HepG2 (cell line): Measurements from ENCODE around the gene MARS2. TPM values are rescaled to one million over a fixed set of nuclear protein-coding genes. Genes with fewer than 3 reads are reported as not detected.

ENCODE experiments used
- ATAC-seq: fragments of 200-7000 bp; cut with Tn5 transposase; 3 replicates; pipeline ENCODE4 v1.9.1; 2020; ENCODE audit warnings: mild to moderate bottlenecking, moderate library complexity
- BruUV-seq: library from RNA; stranded (reverse); fragments of 400-500 nt; replicated peaks from 2 replicates; lab custom pipeline; 2021; lab: Mats Ljungman, UMichigan
- CTCF ChIA-PET: fragments of 300-600 bp; formaldehyde crosslinking; extraction: SDS; loops from one replicate; lab custom pipeline; 2021; ENCODE audit warnings: low total read pairs, inconsistent platforms, low intra/inter-chr PET ratio; lab: Yijun Ruan, JAX
- POLR2A ChIA-PET: fragments of 350-600 bp; sonication (Branson Sonifier 250); formaldehyde crosslinking; loops from one replicate; lab custom pipeline; 2020; ENCODE audit warnings: antibody characterized with exemption, inconsistent platforms; lab: Yijun Ruan, JAX
- DNase-seq: peaks from one replicate; pipeline ENCODE4 v3.0.0-alpha.2; 2015; ENCODE audit warnings: low spot score
- FAIRE-seq: peaks from 3 replicates; lab custom pipeline; 2011; peaks lifted over from hg19 to GRCh38; lab: Jason Lieb, UNC
- H2AFZ ChIP-seq: one replicate; pipeline ENCODE4 v1.6.1; 2011; ENCODE audit warnings: low read length, inconsistent platforms
- H3K27ac ChIP-seq: fragments of 300-600 bp; 3 replicates; pipeline ENCODE4 v1.8.0; 2011; ENCODE audit warnings: mixed run types, mild to moderate bottlenecking, mixed read lengths, low read length, inconsistent platforms; ENCODE audit not compliant: insufficient read depth; ENCODE audit errors: extremely low read length
- H3K27me3 ChIP-seq, 2 experiments: fragments of 200-600 bp in 1 of 2; 2 replicates in 1 of 2; 3 replicates in 1 of 2; pipeline versions ENCODE4 v1.6.0 to v1.8.0; 2011; ENCODE audit warnings: low read length in 2 of 2, mild to moderate bottlenecking in 2 of 2, moderate library complexity in 2 of 2, inconsistent platforms in 1 of 2; ENCODE audit not compliant: insufficient read depth in 2 of 2, control insufficient read depth in 1 of 2
- H3K36me3 ChIP-seq, 2 experiments: fragments of 200-600 bp in 1 of 2; replicated peaks in 1 of 2; 2 replicates in 1 of 2; 3 replicates in 1 of 2; pipeline versions ENCODE4 v1.5.1 to v1.8.0; 2011; ENCODE audit warnings: low read length in 2 of 2, inconsistent platforms in 1 of 2; ENCODE audit not compliant: insufficient read depth in 2 of 2, control insufficient read depth in 1 of 2
- H3K4me1 ChIP-seq: 2 replicates; pipeline ENCODE4 v1.5.1; 2012; ENCODE audit warnings: low read length, inconsistent platforms; ENCODE audit not compliant: insufficient read depth
- H3K4me2 ChIP-seq: 2 replicates; pipeline ENCODE4 v1.6.0; 2011; ENCODE audit warnings: low read depth, low read length, inconsistent platforms
- H3K4me3 ChIP-seq, 3 experiments: fragments of 200-600 bp in 1 of 3; sonication (generic), shearing (Covaris generic) in 1 of 3; replicated peaks in 1 of 3; 2 replicates each; pipeline ENCODE4 v1.5.1; 2011 to 2016; ENCODE audit warnings: low read length in 3 of 3, inconsistent platforms in 2 of 3, low read depth in 2 of 3, mild to moderate bottlenecking in 2 of 3, control low read depth in 1 of 3, mixed read lengths in 1 of 3; ENCODE audit not compliant: insufficient read depth in 1 of 3
- H3K79me2 ChIP-seq: one replicate; pipeline ENCODE4 v1.6.1; 2011; ENCODE audit warnings: low read length, inconsistent platforms; ENCODE audit not compliant: insufficient read depth
- H3K9ac ChIP-seq: 2 replicates; pipeline ENCODE4 v1.6.0; 2011; ENCODE audit warnings: mild to moderate bottlenecking, low read depth, low read length, inconsistent platforms; ENCODE audit not compliant: insufficient read depth
- H3K9me3 ChIP-seq: 2 replicates; pipeline ENCODE4 v1.5.1; 2012; ENCODE audit warnings: mild to moderate bottlenecking, low read length
- H4K20me1 ChIP-seq: 2 replicates; pipeline ENCODE4 v1.6.0; 2011; ENCODE audit warnings: inconsistent platforms, mild to moderate bottlenecking, low read length, moderate library complexity; ENCODE audit not compliant: insufficient read depth
- HMG20B ChIP-seq: conservative IDR thresholded peaks from 2 replicates; pipeline ENCODE4 v1.6.1; 2016; ENCODE audit warnings: missing genetic modification reagents, missing compliant biosample characterization
- NFYB ChIP-seq: sonication (generic); formaldehyde crosslinking; IDR thresholded peaks from 2 replicates; pipeline ENCODE4 v1.4.0; 2020; ENCODE audit warnings: missing genetic modification reagents
- REPIN1 ChIP-seq: sonication (generic); formaldehyde crosslinking; IDR thresholded peaks from 2 replicates; pipeline ENCODE4 v1.8.0; 2022; ENCODE audit warnings: missing genetic modification reagents, low read depth, mild to moderate bottlenecking, borderline replicate concordance
- TOE1 ChIP-seq: sonication (generic); formaldehyde crosslinking; IDR thresholded peaks from 2 replicates; pipeline ENCODE4 v1.4.0; 2020; ENCODE audit warnings: mild to moderate bottlenecking, missing genetic modification reagents
- TRIM24 ChIP-seq: sonication (generic); formaldehyde crosslinking; IDR thresholded peaks from 2 replicates; pipeline ENCODE4 v1.8.0; 2022; ENCODE audit warnings: mild to moderate bottlenecking, missing genetic modification reagents
- ZNF446 ChIP-seq: sonication (generic); formaldehyde crosslinking; IDR thresholded peaks from 2 replicates; pipeline ENCODE4 v1.5.0; 2020; ENCODE audit warnings: mild to moderate bottlenecking, missing genetic modification reagents
- ZNF720 ChIP-seq: sonication (generic); formaldehyde crosslinking; IDR thresholded peaks from 2 replicates; pipeline ENCODE4 v1.4.0; 2020; ENCODE audit warnings: missing genetic modification reagents
- WGBS: methylation state at CpG from one replicate; pipeline ENCODE4 v1.1.6; 2017; ENCODE audit warnings: low lambda C conversion rate; 5-methylcytosine and 5-hydroxymethylcytosine counted together
- in situ Hi-C: cut with HindIII; loops from 2 replicates; pipeline ENCODE4 v1.10.0; 2017; ENCODE audit warnings: low pct_unique_long_range_greater_than_20kb; ENCODE audit not compliant: extremely low pct_ligation_motif_present
- intact Hi-C: fragments of 100-400 bp; cut with micrococcal nuclease; formaldehyde crosslinking; loops from one replicate; pipeline ENCODE4 v1.10.0; 2022; ENCODE audit not compliant: unreplicated experiment
- polyA plus RNA-seq, 8 experiments: library from polyadenylated mRNA; depleted of rRNA in 3 of 8; stranded (reverse) in 7 of 8; unstranded in 1 of 8; fragments of >200 nt; fragmentation: Illumina TruSeq in 4 of 8; extraction: Trizol in 4 of 8; gene quantifications; 2 replicates each; pipeline versions ENCODE4 v1.2.1 to v1.2.3, GENCODE V29; 2011 to 2016; ENCODE audit warnings: low read depth in 4 of 8, missing spikeins in 1 of 8, mixed read lengths in 1 of 8; ENCODE audit not compliant: insufficient read depth in 1 of 8
- total RNA-seq, 5 experiments: library from RNA; depleted of rRNA; stranded (reverse); fragments of >200 nt; fragmentation: Illumina TruSeq; extraction: Trizol; gene quantifications; 2 replicates each; pipeline ENCODE4 v1.2.3, GENCODE V29; 2016; ENCODE audit warnings: low read depth in 1 of 5
- TF ChIP-seq, protein P1 (sequence below): sonication (generic); formaldehyde crosslinking; IDR thresholded peaks from 2 replicates; pipeline ENCODE4 v1.4.0; 2020; ENCODE audit warnings: missing genetic modification reagents, borderline replicate concordance
- TF ChIP-seq, protein P2 (sequence below): sonication (generic); formaldehyde crosslinking; IDR thresholded peaks from 2 replicates; pipeline ENCODE4 v1.5.0; 2020; ENCODE audit warnings: missing genetic modification reagents, mild to moderate bottlenecking, borderline replicate concordance
- TF ChIP-seq, protein P3 (sequence below): sonication (generic); formaldehyde crosslinking; IDR thresholded peaks from 2 replicates; pipeline ENCODE4 v1.4.0; 2020; ENCODE audit warnings: missing genetic modification reagents, mild to moderate bottlenecking, borderline replicate concordance
- TF ChIP-seq, protein P4 (sequence below): sonication (generic); formaldehyde crosslinking; IDR thresholded peaks from 2 replicates; pipeline ENCODE4 v1.4.0; 2020; ENCODE audit warnings: mild to moderate bottlenecking, missing genetic modification reagents

Gene MARS2
- total and polyA plus RNA-seq, 2 of the 13 experiments (the other 11 are each of a cell fraction or from before 2014, with no cell fraction given), result 6.9 to 16.2 TPM

DNA sequence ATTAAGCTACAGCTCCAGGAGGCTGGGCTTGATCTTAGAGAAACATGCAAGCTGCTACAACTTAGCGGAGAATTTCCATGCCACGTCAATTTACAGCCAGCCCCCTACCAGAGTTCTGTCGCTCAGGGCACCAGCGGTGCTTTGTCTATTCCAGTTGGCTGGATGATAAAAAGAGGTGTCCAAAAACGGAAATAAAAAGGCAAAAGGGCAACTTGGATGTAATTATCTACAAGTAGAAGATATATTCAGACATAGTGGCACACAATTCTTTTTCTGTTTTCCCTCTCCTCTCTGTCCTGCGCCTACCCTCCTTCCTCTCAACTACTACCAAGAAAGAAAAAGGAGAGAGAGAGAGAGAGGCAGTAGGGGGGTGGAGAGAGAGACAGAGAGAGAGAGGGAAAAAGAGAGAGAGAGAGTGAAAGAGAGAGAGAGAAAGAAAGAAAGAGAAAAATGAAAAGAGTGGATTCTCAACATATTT lies 29.4 kb upstream of the MARS2 start (continued):
- TF ChIP-seq, protein P1, sequence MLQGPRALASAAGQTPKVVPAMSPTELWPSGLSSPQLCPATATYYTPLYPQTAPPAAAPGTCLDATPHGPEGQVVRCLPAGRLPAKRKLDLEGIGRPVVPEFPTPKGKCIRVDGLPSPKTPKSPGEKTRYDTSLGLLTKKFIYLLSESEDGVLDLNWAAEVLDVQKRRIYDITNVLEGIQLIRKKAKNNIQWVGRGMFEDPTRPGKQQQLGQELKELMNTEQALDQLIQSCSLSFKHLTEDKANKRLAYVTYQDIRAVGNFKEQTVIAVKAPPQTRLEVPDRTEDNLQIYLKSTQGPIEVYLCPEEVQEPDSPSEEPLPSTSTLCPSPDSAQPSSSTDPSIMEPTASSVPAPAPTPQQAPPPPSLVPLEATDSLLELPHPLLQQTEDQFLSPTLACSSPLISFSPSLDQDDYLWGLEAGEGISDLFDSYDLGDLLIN (CRISPR knock-in tag), result no peak
- no peak for TF ChIP-seq TRIM24 (CRISPR knock-in tag)

DNA sequence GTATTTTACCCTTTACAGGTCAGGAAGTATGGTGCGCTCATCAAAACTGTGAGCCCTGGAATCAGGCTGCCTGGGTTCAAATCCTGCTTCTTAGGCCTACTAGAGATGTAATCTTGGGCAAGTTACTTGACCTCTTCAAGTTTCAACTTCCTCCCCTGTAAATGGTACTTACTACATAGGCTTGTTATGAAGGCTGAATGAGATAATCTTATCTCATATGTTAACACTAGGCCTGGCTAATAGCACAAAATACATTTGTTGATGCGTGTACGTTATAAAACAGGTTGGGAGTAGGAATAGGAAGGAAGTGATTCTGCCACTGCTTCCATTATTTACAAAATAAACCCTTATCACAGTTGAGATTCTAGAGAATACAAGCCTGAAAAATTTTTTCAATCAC lies 28.1 kb upstream of the MARS2 start:
- no peak for FAIRE-seq

DNA sequence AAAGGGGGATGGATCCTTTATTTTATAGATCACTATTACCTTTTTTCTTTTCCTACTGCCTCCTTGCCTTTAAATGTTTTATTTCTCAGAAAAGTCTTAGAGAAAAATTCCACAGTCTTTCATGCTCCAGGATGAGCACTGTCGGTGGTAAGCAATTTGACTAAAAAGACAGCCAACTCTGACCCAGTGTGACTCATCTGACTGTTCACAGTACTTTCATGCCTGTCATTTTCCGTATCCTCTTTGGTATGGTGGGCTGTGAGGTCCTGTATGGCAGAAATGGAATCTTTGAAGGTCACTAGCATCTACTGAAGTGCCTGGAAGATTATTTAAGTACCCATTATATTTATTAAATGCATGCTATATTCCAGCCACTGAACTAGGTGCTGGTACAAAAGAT lies 27.7 kb upstream of the MARS2 start:
- POLR2A ChIA-PET, result no interaction called here
- no peak for FAIRE-seq
- no peak overlapping the region for H3K4me3 ChIP-seq

More for the DNA sequence above, 28.1 kb upstream of the MARS2 start:
- ChIA-PET CTCF (no interaction called here), POLR2A (no interaction called here)
- no peak overlapping the region for H3K4me2 ChIP-seq
- H3K4me1 ChIP-seq, result peaks cover 22% of the 10 kb centered on the region
- in situ Hi-C loops (no loop called here), intact Hi-C loops (no loop called here)
- peaks cover 0 to 3% of the 10 kb centered on the region in 2 experiments; a peak in 1 of 5 replicates for H3K27me3 ChIP-seq
- H2AFZ ChIP-seq, result no peak overlapping the region
- no peak overlapping the region for H3K9ac ChIP-seq
- H3K9me3 ChIP-seq, result no peaks in the 10 kb centered on the region
- TF ChIP-seq REPIN1 (CRISPR knock-in tag), result no peak
- TF ChIP-seq, protein P2, sequence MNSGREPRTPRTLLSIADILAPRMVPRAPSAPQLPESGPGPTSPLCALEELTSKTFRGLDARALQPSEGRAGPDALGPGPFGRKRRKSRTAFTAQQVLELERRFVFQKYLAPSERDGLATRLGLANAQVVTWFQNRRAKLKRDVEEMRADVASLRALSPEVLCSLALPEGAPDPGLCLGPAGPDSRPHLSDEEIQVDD (CRISPR knock-in tag), result no peak
- ATAC-seq, result no peak
- no peaks in the 10 kb centered on the region for H3K36me3 ChIP-seq
- 84% methylated on average over 3 of the region's 3 CpGs for WGBS
- no peaks in the 10 kb centered on the region for H3K79me2 ChIP-seq
- no peaks in the 10 kb centered on the region for H4K20me1 ChIP-seq
- H3K4me3 ChIP-seq, result no peak overlapping the region
- no peak for DNase-seq
- no TSS peak for BruUV-seq
- no peak overlapping the region for H3K27ac ChIP-seq

More for the DNA sequence above, 27.7 kb upstream of the MARS2 start:
- ATAC-seq (no peak), DNase-seq (no peak)
- intact Hi-C loops, result no loop called here
- H3K9me3 ChIP-seq, result no peaks in the 10 kb centered on the region
- CTCF ChIA-PET, result no interaction called here
- H4K20me1 ChIP-seq, result no peaks in the 10 kb centered on the region
- no peak overlapping the region for H2AFZ ChIP-seq
- 0% methylated on average over 2 of the region's 2 CpGs for WGBS
- H3K4me2 ChIP-seq, result no peak overlapping the region
- H3K27me3 ChIP-seq, result peaks cover 0 to 3% of the 10 kb centered on the region in 2 experiments; a peak in 1 of 5 replicates
- in situ Hi-C loops, result no loop called here
- TF ChIP-seq ZNF446 (CRISPR knock-in tag) (no peak), HMG20B (CRISPR knock-in tag) (no peak), NFYB (CRISPR knock-in tag) (no peak), TOE1 (CRISPR knock-in tag) (no peak), ZNF720 (CRISPR knock-in tag) (no peak)
- TF ChIP-seq, protein P3, sequence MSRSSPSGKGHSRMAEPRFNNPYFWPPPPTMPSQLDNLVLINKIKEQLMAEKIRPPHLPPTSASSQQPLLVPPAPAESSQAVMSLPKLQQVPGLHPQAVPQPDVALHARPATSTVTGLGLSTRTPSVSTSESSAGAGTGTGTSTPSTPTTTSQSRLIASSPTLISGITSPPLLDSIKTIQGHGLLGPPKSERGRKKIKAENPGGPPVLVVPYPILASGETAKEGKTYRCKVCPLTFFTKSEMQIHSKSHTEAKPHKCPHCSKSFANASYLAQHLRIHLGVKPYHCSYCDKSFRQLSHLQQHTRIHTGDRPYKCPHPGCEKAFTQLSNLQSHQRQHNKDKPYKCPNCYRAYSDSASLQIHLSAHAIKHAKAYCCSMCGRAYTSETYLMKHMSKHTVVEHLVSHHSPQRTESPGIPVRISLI (CRISPR knock-in tag), result no peak
- TF ChIP-seq, protein P4, sequence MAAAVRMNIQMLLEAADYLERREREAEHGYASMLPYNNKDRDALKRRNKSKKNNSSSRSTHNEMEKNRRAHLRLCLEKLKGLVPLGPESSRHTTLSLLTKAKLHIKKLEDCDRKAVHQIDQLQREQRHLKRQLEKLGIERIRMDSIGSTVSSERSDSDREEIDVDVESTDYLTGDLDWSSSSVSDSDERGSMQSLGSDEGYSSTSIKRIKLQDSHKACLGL (CRISPR knock-in tag), result no peak
- H3K4me1 ChIP-seq, result peaks cover 21% of the 10 kb centered on the region
- no peak overlapping the region for H3K27ac ChIP-seq
- BruUV-seq, result no TSS peak
- no peaks in the 10 kb centered on the region for H3K36me3 ChIP-seq
- no peak overlapping the region for H3K9ac ChIP-seq
- no peaks in the 10 kb centered on the region for H3K79me2 ChIP-seq
